NOMO-1 (cell line): ENCODE measurements around the gene ATP10B.

Experiments
- DNase-seq, 2 experiments: peaks; one replicate each; lab custom pipeline; 2025; ENCODE audit not compliant: unreplicated experiment in 2 of 2; lab: John Stamatoyannopoulos, UW

ATP10B gene

GRCh38 chr5:160520609-160521391, 331.2 kb downstream of the ATP10B start:
- no peak for DNase-seq

- DNase-seq: no peak
These were observed 335.1 kb downstream of the ATP10B start for GRCh38 chr5:160516696-160517530.

GRCh38 chr5:160514866-160515265, 337.1 kb downstream of the ATP10B start:
- no peak for DNase-seq

- DNase-seq: no peak
These were observed 337.8 kb downstream of the ATP10B start for GRCh38 chr5:160514191-160514590.

GRCh38 chr5:160513485-160513884, 338.5 kb downstream of the ATP10B start:
- DNase-seq: no peak
